Astrocyte of the cerebellum (primary cell): Measurements from ENCODE around the gene GPATCH4.

Experiments used
- DNase-seq: peaks from one replicate; pipeline ENCODE4 v3.0.0-alpha.2; 2011; ENCODE audit warnings: low read depth
- H3K4me3 ChIP-seq: 2 replicates; pipeline ENCODE4 v1.5.1; 2011; ENCODE audit warnings: mild to moderate bottlenecking, low read depth, low read length, moderate library complexity
- CTCF ChIP-seq: IDR thresholded peaks from 2 replicates; pipeline ENCODE4 v1.5.1; 2012; ENCODE audit warnings: low read length, low read depth, moderate library complexity, mild to moderate bottlenecking; ENCODE audit errors: missing control alignments
- in situ Hi-C: cut with HindIII; loops from 2 replicates; pipeline ENCODE4 v1.10.0; 2017; ENCODE audit warnings: low sequenced_read_pairs

The GPATCH4 gene

GRCh38 chr1:156629823-156630449 lies 28.7 kb upstream of the GPATCH4 start:
- in situ Hi-C loops: no loop called here
- no peak for DNase-seq
- TF ChIP-seq CTCF: no peak
- H3K4me3 ChIP-seq: no peak overlapping the region

DNA sequence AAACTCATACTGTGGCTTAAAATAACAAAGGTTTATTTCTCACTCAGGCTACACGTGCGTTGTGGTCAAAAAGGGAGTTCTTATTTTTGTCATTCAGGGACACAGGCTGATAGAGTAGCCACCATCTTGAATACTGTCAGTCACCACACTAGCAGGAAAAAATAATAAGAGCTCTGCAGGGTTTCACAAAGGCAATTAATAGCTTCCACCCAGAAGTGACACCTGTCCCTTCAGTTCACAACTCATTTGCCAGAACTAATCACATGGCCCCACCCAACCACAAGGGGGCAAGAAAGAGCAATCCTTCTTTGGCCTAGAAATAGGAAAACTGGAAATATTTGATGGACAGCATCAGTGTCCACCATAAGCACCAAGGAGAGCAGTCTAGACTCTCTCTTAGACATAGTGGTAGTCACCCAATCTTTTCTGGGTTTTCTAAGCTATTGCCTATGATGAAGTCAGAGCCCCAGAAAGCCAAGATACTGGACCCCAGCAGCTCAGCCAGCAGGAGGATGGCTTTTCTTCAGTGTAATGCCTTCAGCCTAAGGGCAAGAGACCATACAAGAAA lies 26.1 kb upstream of the GPATCH4 start:
- TF ChIP-seq CTCF: peak; percentile 75
- in situ Hi-C loops: no loop called here
- no peak for DNase-seq
- H3K4me3 ChIP-seq: no peak overlapping the region

- DNase-seq: no peak
- TF ChIP-seq CTCF: no peak
- H3K4me3 ChIP-seq: no peak overlapping the region
- in situ Hi-C loops: no loop called here
These were observed 24.8 kb upstream of the GPATCH4 start for GRCh38 chr1:156626079-156626438.

DNA sequence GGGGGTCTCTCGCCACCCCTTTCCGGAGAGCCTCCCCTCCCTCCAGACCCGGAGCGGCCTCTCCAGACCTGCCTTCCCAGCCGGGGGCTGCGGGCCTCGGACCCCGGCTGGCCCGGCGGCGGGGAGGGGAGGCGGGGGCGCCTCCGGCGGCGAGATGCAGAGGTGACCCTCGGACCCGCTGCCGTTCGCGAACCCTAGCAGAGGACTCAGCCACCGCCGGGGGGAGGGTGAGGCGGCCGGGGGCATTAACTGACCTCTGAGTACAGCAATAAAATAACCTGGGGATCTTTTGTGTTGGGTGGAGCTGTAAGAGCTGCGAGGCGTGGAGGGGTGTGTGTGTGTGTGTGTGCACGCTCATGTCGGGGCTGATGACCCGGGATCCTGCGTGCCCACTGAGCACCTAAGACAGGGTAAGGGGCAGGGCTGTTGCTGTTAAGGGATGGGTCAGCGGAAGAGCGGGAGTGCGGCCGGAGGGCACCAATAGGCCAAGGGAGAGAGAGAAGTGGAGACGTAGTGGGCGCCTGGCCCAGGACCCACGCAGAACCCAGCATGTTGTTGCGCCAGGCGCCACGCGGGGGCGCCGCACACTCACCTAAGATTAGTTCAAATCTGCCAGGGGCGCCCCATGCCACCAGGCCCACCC lies 24.3 kb upstream of the GPATCH4 start:
- no peak for DNase-seq
- in situ Hi-C loops: no loop called here
- peak; percentile 87 for TF ChIP-seq CTCF
- no peak overlapping the region for H3K4me3 ChIP-seq

DNA sequence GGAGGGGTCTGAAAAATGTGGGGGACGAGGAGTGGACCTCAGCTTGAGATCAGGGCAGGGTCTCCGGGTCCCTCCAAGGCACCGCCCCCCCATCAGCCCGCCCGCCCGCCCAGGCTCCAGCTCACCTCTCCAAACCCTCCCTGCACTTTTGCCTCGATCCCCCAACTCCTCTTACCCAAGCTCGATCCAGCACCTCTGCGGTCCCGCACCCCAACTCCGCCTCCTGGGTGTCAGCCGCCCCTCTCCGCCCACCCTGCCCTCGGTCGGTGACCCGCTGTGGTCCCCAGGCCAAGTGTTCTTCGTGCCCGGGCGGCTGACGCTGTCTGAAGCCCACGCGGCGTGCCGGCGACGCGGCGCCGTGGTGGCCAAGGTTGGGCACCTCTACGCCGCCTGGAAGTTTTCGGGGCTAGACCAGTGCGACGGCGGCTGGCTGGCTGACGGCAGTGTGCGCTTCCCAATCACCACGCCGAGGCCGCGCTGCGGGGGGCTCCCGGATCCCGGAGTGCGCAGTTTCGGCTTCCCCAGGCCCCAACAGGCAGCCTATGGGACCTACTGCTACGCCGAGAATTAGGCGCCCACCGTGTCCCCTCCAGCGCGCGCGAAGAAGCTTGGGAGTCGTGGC lies 23.6 kb upstream of the GPATCH4 start:
- no peak for TF ChIP-seq CTCF
- in situ Hi-C loops: no loop called here
- no peak for DNase-seq
- H3K4me3 ChIP-seq: peak overlapping the region; percentile 24

GRCh38 chr1:156623946-156624813 lies 22.9 kb upstream of the GPATCH4 start:
- H3K4me3 ChIP-seq: peak overlapping the region; percentile 24
- no peak for DNase-seq
- TF ChIP-seq CTCF: peak; percentile 41
- in situ Hi-C loops: no loop called here
